GM23338 (cell line): Measurements from ENCODE around the gene OBP2A. TPM values are rescaled to one million over a fixed set of nuclear protein-coding genes. Genes with fewer than 3 reads are reported as not detected.

Experiments
- ATAC-seq: fragments of 200-7000 bp; cut with Tn5 transposase; 3 replicates; pipeline ENCODE4 v1.9.1; 2020
- DNase-seq: peaks from one replicate; pipeline ENCODE4 v3.0.0-alpha.2; 2015; ENCODE audit warnings: low spot score
- H2AFZ ChIP-seq: fragments of 200-600 bp; sonication (generic); 2 replicates; pipeline ENCODE4 v1.8.0; 2016; ENCODE audit warnings: antibody characterized with exemption, mild to moderate bottlenecking, moderate library complexity
- H3F3A ChIP-seq: fragments of 200-600 bp; sonication (generic); replicated peaks from 2 replicates; pipeline ENCODE4 v1.8.0; 2017; ENCODE audit warnings: antibody characterized with exemption, mixed run types, low read depth
- H3K27ac ChIP-seq: fragments of 200-600 bp; sonication (generic); 2 replicates; pipeline ENCODE4 v1.6.1; 2016; ENCODE audit warnings: low read depth
- H3K27me3 ChIP-seq: fragments of 200-600 bp; sonication (generic); 2 replicates; pipeline ENCODE4 v1.8.0; 2016; ENCODE audit warnings: mild to moderate bottlenecking, mixed run types, moderate library complexity; ENCODE audit not compliant: insufficient read depth
- H3K36me3 ChIP-seq: fragments of 200-600 bp; sonication (generic); 2 replicates; pipeline ENCODE4 v1.8.0; 2016; ENCODE audit warnings: mild to moderate bottlenecking; ENCODE audit not compliant: insufficient read depth
- H3K4me1 ChIP-seq: fragments of 200-600 bp; sonication (generic); 2 replicates; pipeline ENCODE4 v1.8.0; 2016; ENCODE audit warnings: mild to moderate bottlenecking, moderate library complexity; ENCODE audit not compliant: insufficient read depth
- H3K4me2 ChIP-seq: fragments of 200-600 bp; sonication (generic); 2 replicates; pipeline ENCODE4 v1.7.1; 2017; ENCODE audit warnings: mixed run types
- H3K4me3 ChIP-seq: fragments of 200-600 bp; sonication (generic); 2 replicates; pipeline ENCODE4 v1.6.1; 2016; ENCODE audit warnings: mixed run types
- H3K79me2 ChIP-seq: fragments of 200-600 bp; sonication (generic); replicated peaks from 2 replicates; pipeline ENCODE4 v1.8.0; 2017; ENCODE audit warnings: mild to moderate bottlenecking; ENCODE audit not compliant: insufficient read depth
- H3K9me2 ChIP-seq: fragments of 200-600 bp; sonication (generic); 2 replicates; pipeline ENCODE4 v1.8.0; 2017; ENCODE audit not compliant: insufficient read depth
- H4K20me1 ChIP-seq: fragments of 200-600 bp; sonication (generic); replicated peaks from 2 replicates; pipeline ENCODE4 v1.8.0; 2017; ENCODE audit warnings: mild to moderate bottlenecking; ENCODE audit not compliant: insufficient read depth
- H3K27ac Mint-ChIP-seq: 2 replicates; pipeline ENCODE4 v1.8.0; 2020; ENCODE audit warnings: inconsistent platforms, mild to moderate bottlenecking, moderate library complexity, mixed read lengths
- H3K27me3 Mint-ChIP-seq: 3 replicates; pipeline ENCODE4 v1.8.0; 2022; ENCODE audit warnings: low read depth, mild to moderate bottlenecking, moderate library complexity, mixed read lengths, inconsistent platforms; ENCODE audit not compliant: insufficient read depth, poor library complexity
- H3K36me3 Mint-ChIP-seq: 3 replicates; pipeline ENCODE4 v1.8.0; 2021; ENCODE audit warnings: low read depth, mild to moderate bottlenecking, inconsistent platforms, moderate library complexity, mixed read lengths
- H3K4me1 Mint-ChIP-seq: 3 replicates; pipeline ENCODE4 v1.8.0; 2020; ENCODE audit warnings: mild to moderate bottlenecking, inconsistent platforms, mixed read lengths
- H3K4me3 Mint-ChIP-seq: 3 replicates; pipeline ENCODE4 v1.8.0; 2021; ENCODE audit warnings: moderate library complexity, mild to moderate bottlenecking, inconsistent platforms, mixed read lengths
- H3K9me3 Mint-ChIP-seq: 3 replicates; pipeline ENCODE4 v1.8.0; 2020; ENCODE audit warnings: moderate library complexity, mild to moderate bottlenecking, inconsistent platforms, mixed read lengths
- CREB1 ChIP-seq: fragments of 250-450 bp; sonication (Bioruptor Pico); IDR thresholded peaks from 2 replicates; pipeline ENCODE4 v1.5.0; 2020; ENCODE audit warnings: low read depth, mild to moderate bottlenecking, moderate library complexity
- CTCF ChIP-seq, 2 experiments: fragments of 200-600 bp in 1 of 2; sonication (generic) in 1 of 2; conservative IDR thresholded peaks; 2 replicates each; pipeline versions ENCODE4 v1.5.1 to v1.6.1; 2016 to 2017; ENCODE audit warnings: antibody characterized with exemption in 2 of 2, low read depth in 2 of 2, mild to moderate bottlenecking in 2 of 2, moderate library complexity in 1 of 2
- EZH2 ChIP-seq: fragments of 200-600 bp; sonication (generic); IDR thresholded peaks from one replicate; pipeline ENCODE4 v1.8.0; 2017; ENCODE audit warnings: antibody characterized with exemption, mild to moderate bottlenecking, low read depth; ENCODE audit not compliant: unreplicated experiment
- EZH2phosphoT487 ChIP-seq: fragments of 200-600 bp; sonication (generic); IDR thresholded peaks from one replicate; pipeline ENCODE4 v1.8.1; 2018; ENCODE audit warnings: antibody characterized with exemption; ENCODE audit not compliant: unreplicated experiment
- JUNB ChIP-seq: IDR thresholded peaks from one replicate; pipeline ENCODE4 v1.6.1; 2016; ENCODE audit warnings: antibody characterized with exemption; ENCODE audit not compliant: unreplicated experiment
- NANOG ChIP-seq: IDR thresholded peaks from 2 replicates; pipeline ENCODE4 v1.6.1; 2016; ENCODE audit warnings: antibody characterized with exemption, borderline replicate concordance
- POLR2AphosphoS5 ChIP-seq: IDR thresholded peaks from 2 replicates; pipeline ENCODE4 v1.6.1; 2016; ENCODE audit warnings: antibody characterized with exemption, low read depth
- STAT1 ChIP-seq: IDR thresholded peaks from one replicate; pipeline ENCODE4 v1.6.1; 2016; ENCODE audit warnings: antibody characterized with exemption; ENCODE audit not compliant: unreplicated experiment
- ZNF114 ChIP-seq: fragments of 250-450 bp; sonication (Bioruptor Pico); IDR thresholded peaks from 2 replicates; pipeline ENCODE4 v1.5.0; 2020; ENCODE audit warnings: mild to moderate bottlenecking, moderate library complexity
- ZNF331 ChIP-seq: fragments of 250-450 bp; sonication (Bioruptor Pico); IDR thresholded peaks from 2 replicates; pipeline ENCODE4 v1.5.0; 2020; ENCODE audit warnings: low read depth, mild to moderate bottlenecking, moderate library complexity
- ZNF462 ChIP-seq: fragments of 250-450 bp; sonication (Bioruptor Pico); IDR thresholded peaks from 2 replicates; pipeline ENCODE4 v1.5.0; 2020; ENCODE audit warnings: mild to moderate bottlenecking, moderate library complexity
- polyA plus RNA-seq: library from polyadenylated mRNA; unstranded; fragments of >200 nt; fragmentation: Nextera tagmentation; extraction: Ambion mirVana; gene quantifications from 2 replicates; pipeline ENCODE4 v1.2.1, GENCODE V29; 2016
- total RNA-seq: library from RNA; depleted of rRNA; stranded (reverse); fragments of >200 nt; shearing (Covaris generic); gene quantifications from 2 replicates; pipeline ENCODE4 v1.2.3, GENCODE V29; 2014
- TF ChIP-seq, protein P1 (sequence below): IDR thresholded peaks from 2 replicates; pipeline ENCODE4 v1.6.1; 2016; ENCODE audit warnings: antibody characterized with exemption
- TF ChIP-seq, protein P2 (sequence below): IDR thresholded peaks from one replicate; pipeline ENCODE4 v1.6.1; 2018; ENCODE audit warnings: antibody characterized with exemption; ENCODE audit not compliant: unreplicated experiment

OBP2A gene
- total and polyA plus RNA-seq, 2 experiments from 2014 or later = not detected

GRCh38 chr9:135525241-135526088, 20.5 kb upstream of the OBP2A start:
- TF ChIP-seq EZH2phosphoT487 = no peak
- TF ChIP-seq, protein P1, sequence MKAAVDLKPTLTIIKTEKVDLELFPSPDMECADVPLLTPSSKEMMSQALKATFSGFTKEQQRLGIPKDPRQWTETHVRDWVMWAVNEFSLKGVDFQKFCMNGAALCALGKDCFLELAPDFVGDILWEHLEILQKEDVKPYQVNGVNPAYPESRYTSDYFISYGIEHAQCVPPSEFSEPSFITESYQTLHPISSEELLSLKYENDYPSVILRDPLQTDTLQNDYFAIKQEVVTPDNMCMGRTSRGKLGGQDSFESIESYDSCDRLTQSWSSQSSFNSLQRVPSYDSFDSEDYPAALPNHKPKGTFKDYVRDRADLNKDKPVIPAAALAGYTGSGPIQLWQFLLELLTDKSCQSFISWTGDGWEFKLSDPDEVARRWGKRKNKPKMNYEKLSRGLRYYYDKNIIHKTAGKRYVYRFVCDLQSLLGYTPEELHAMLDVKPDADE = no peak
- no peak for TF ChIP-seq CREB1 (CRISPR knock-in tag)
- TF ChIP-seq ZNF331 (CRISPR knock-in tag) = no peak
- no peak for TF ChIP-seq CTCF (conservative IDR thresholded peaks at IDR 0.05; ENCODE audit: low read depth in 2 of 2)
- TF ChIP-seq POLR2AphosphoS5 = no peak
- TF ChIP-seq ZNF462 (CRISPR knock-in tag) = no peak
- TF ChIP-seq JUNB = no peak
- TF ChIP-seq, protein P2, sequence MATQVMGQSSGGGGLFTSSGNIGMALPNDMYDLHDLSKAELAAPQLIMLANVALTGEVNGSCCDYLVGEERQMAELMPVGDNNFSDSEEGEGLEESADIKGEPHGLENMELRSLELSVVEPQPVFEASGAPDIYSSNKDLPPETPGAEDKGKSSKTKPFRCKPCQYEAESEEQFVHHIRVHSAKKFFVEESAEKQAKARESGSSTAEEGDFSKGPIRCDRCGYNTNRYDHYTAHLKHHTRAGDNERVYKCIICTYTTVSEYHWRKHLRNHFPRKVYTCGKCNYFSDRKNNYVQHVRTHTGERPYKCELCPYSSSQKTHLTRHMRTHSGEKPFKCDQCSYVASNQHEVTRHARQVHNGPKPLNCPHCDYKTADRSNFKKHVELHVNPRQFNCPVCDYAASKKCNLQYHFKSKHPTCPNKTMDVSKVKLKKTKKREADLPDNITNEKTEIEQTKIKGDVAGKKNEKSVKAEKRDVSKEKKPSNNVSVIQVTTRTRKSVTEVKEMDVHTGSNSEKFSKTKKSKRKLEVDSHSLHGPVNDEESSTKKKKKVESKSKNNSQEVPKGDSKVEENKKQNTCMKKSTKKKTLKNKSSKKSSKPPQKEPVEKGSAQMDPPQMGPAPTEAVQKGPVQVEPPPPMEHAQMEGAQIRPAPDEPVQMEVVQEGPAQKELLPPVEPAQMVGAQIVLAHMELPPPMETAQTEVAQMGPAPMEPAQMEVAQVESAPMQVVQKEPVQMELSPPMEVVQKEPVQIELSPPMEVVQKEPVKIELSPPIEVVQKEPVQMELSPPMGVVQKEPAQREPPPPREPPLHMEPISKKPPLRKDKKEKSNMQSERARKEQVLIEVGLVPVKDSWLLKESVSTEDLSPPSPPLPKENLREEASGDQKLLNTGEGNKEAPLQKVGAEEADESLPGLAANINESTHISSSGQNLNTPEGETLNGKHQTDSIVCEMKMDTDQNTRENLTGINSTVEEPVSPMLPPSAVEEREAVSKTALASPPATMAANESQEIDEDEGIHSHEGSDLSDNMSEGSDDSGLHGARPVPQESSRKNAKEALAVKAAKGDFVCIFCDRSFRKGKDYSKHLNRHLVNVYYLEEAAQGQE = no peak
- TF ChIP-seq STAT1 = no peak
- TF ChIP-seq EZH2 = no peak
- no peak for TF ChIP-seq NANOG
- TF ChIP-seq ZNF114 (CRISPR knock-in tag) = no peak
- no peak overlapping the region for H3K27ac ChIP-seq
- Mint-ChIP-seq H3K36me3 (no peaks in the 10 kb centered on the region), H3K4me3 (no peak overlapping the region), H3K27ac (no peak overlapping the region), H3K27me3 (peaks cover 4% of the 10 kb centered on the region), H3K9me3 (no peaks in the 10 kb centered on the region), H3K4me1 (peaks cover 10% of the 10 kb centered on the region; the same call in 2 of the 3 replicates)
- DNase-seq (no peak), ATAC-seq (no peak)
- no peak overlapping the region for H3K4me2 ChIP-seq
- no peaks in the 10 kb centered on the region for H3K79me2 ChIP-seq
- no peaks in the 10 kb centered on the region for H3F3A ChIP-seq
- H2AFZ ChIP-seq = no peak overlapping the region
- no peaks in the 10 kb centered on the region for H3K36me3 ChIP-seq
- H3K4me1 ChIP-seq = no peaks in the 10 kb centered on the region; the same call in 1 of the 2 replicates
- no peaks in the 10 kb centered on the region for H4K20me1 ChIP-seq
- H3K9me2 ChIP-seq = no peaks in the 10 kb centered on the region
- H3K4me3 ChIP-seq = no peak overlapping the region
- no peaks in the 10 kb centered on the region for H3K27me3 ChIP-seq
